SIG-M5 (cell line): ENCODE results near the gene TOX2.

Experiments used
- DNase-seq: peaks from one replicate; lab custom pipeline; 2025; lab: John Stamatoyannopoulos, UW

The TOX2 gene

GRCh38 chr20:43957392-43957791 lies 42.7 kb downstream of the TOX2 start:
- no peak for DNase-seq

GRCh38 chr20:43958626-43959025 lies 44.0 kb downstream of the TOX2 start:
- no peak for DNase-seq

- DNase-seq: no peak
Measured at GRCh38 chr20:43959079-43959919, 44.6 kb downstream of the TOX2 start.

- no peak for DNase-seq
Measured at GRCh38 chr20:43959920-43960227, 45.2 kb downstream of the TOX2 start.

- DNase-seq: no peak
Measured at GRCh38 chr20:43960231-43960630, 45.6 kb downstream of the TOX2 start.

- DNase-seq: no peak
Measured at GRCh38 chr20:43961116-43961515, 46.5 kb downstream of the TOX2 start.

- DNase-seq: no peak
Measured at GRCh38 chr20:43961541-43962471, 47.2 kb downstream of the TOX2 start.

GRCh38 chr20:43962530-43962929 lies 47.9 kb downstream of the TOX2 start:
- no peak for DNase-seq

GRCh38 chr20:43963233-43963632 lies 48.6 kb downstream of the TOX2 start:
- no peak for DNase-seq

- DNase-seq: no peak
Measured at GRCh38 chr20:43963872-43964791, 49.5 kb downstream of the TOX2 start.

GRCh38 chr20:43968341-43969000 lies 53.8 kb downstream of the TOX2 start:
- no peak for DNase-seq

- DNase-seq: no peak
Measured at GRCh38 chr20:43969028-43969447, 54.4 kb downstream of the TOX2 start.

GRCh38 chr20:43969501-43970182 lies 55.0 kb downstream of the TOX2 start:
- DNase-seq: no peak

GRCh38 chr20:43971267-43971666 lies 56.6 kb downstream of the TOX2 start:
- no peak for DNase-seq

- DNase-seq: no peak
Measured at GRCh38 chr20:43972051-43972450, 57.4 kb downstream of the TOX2 start.

GRCh38 chr20:43972692-43973091 lies 58.0 kb downstream of the TOX2 start:
- no peak for DNase-seq

GRCh38 chr20:43973231-43973630 lies 58.6 kb downstream of the TOX2 start:
- DNase-seq: no peak

GRCh38 chr20:43973671-43974450 lies 59.2 kb downstream of the TOX2 start:
- DNase-seq: no peak

GRCh38 chr20:43974695-43975094 lies 60.0 kb downstream of the TOX2 start:
- DNase-seq: no peak
